Hepatocyte (in vitro differentiated cells): ENCODE measurements around the gene TMEM39A. TPM values are rescaled to one million over a fixed set of nuclear protein-coding genes. Genes with fewer than 3 reads are reported as not detected.

Source experiments
- DNase-seq: peaks from one replicate; pipeline ENCODE4 v3.0.0-alpha.2; 2016; ENCODE audit warnings: low spot score
- H2AFZ ChIP-seq: fragments of 200-600 bp; sonication (generic); 2 replicates; pipeline ENCODE4 v1.6.0; 2016; ENCODE audit warnings: antibody characterized with exemption, mild to moderate bottlenecking
- H3K27ac ChIP-seq: fragments of 200-600 bp; sonication (generic); 2 replicates; pipeline ENCODE4 v1.5.1; 2016; ENCODE audit warnings: mild to moderate bottlenecking
- H3K27me3 ChIP-seq: fragments of 200-600 bp; sonication (generic); 2 replicates; pipeline ENCODE4 v1.6.1; 2016
- H3K36me3 ChIP-seq: fragments of 200-600 bp; sonication (generic); replicated peaks from 2 replicates; pipeline ENCODE4 v1.5.1; 2016; ENCODE audit warnings: low read depth; ENCODE audit not compliant: insufficient read depth
- H3K4me1 ChIP-seq: fragments of 200-600 bp; sonication (generic); 2 replicates; pipeline ENCODE4 v1.5.1; 2016; ENCODE audit warnings: mild to moderate bottlenecking, moderate library complexity; ENCODE audit not compliant: insufficient read depth
- H3K4me2 ChIP-seq: fragments of 200-600 bp; sonication (generic); 2 replicates; pipeline ENCODE4 v1.6.0; 2016
- H3K4me3 ChIP-seq: fragments of 200-600 bp; sonication (generic); 2 replicates; pipeline ENCODE4 v1.5.1; 2016; ENCODE audit warnings: mild to moderate bottlenecking
- H3K79me2 ChIP-seq: fragments of 200-600 bp; sonication (generic); 2 replicates; pipeline ENCODE4 v1.6.0; 2017; ENCODE audit warnings: mild to moderate bottlenecking
- H3K9me2 ChIP-seq: fragments of 200-600 bp; sonication (generic); replicated peaks from 2 replicates; pipeline ENCODE4 v1.6.0; 2017; ENCODE audit warnings: mild to moderate bottlenecking; ENCODE audit not compliant: insufficient read depth
- H3K9me3 ChIP-seq: fragments of 200-600 bp; sonication (generic); 2 replicates; pipeline ENCODE4 v1.5.1; 2016; ENCODE audit warnings: low read depth, mild to moderate bottlenecking
- H4K20me1 ChIP-seq: fragments of 200-600 bp; sonication (generic); 2 replicates; pipeline ENCODE4 v1.6.0; 2016; ENCODE audit warnings: mild to moderate bottlenecking; ENCODE audit not compliant: insufficient read depth, poor library complexity, severe bottlenecking
- EZH2 ChIP-seq: fragments of 200-600 bp; sonication (generic); IDR thresholded peaks from 2 replicates; pipeline ENCODE4 v1.6.1; 2016; ENCODE audit warnings: antibody characterized with exemption, mild to moderate bottlenecking, borderline replicate concordance
- EZH2phosphoT487 ChIP-seq: fragments of 200-600 bp; sonication (generic); IDR thresholded peaks from one replicate; pipeline ENCODE4 v1.6.1; 2018; ENCODE audit warnings: antibody characterized with exemption, mild to moderate bottlenecking, low read depth, moderate library complexity; ENCODE audit not compliant: unreplicated experiment, severe bottlenecking
- WGBS: methylation state at CpG from one replicate; pipeline ENCODE4 v1.1.6; 2016; ENCODE audit warnings: low lambda C conversion rate; ENCODE audit errors: missing lambda C conversion rate; 5-methylcytosine and 5-hydroxymethylcytosine counted together
- polyA plus RNA-seq: library from polyadenylated mRNA; unstranded; fragments of >200 nt; fragmentation: Nextera tagmentation; extraction: Ambion mirVana; gene quantifications from 2 replicates; pipeline ENCODE4 v1.2.1, GENCODE V29; 2016
- total RNA-seq: library from RNA; depleted of rRNA; stranded (reverse); fragments of >200 nt; gene quantifications from 2 replicates; pipeline ENCODE4 v1.2.3, GENCODE V29; 2014
- TF ChIP-seq, protein P1 (sequence below): fragments of 200-600 bp; sonication (generic); IDR thresholded peaks from 2 replicates; pipeline ENCODE4 v1.5.1; 2016; ENCODE audit warnings: antibody characterized with exemption, mild to moderate bottlenecking; ENCODE audit not compliant: poor library complexity

Gene TMEM39A
- total and polyA plus RNA-seq, 2 experiments from 2014 or later: 46.2 to 77.0 TPM

DNA sequence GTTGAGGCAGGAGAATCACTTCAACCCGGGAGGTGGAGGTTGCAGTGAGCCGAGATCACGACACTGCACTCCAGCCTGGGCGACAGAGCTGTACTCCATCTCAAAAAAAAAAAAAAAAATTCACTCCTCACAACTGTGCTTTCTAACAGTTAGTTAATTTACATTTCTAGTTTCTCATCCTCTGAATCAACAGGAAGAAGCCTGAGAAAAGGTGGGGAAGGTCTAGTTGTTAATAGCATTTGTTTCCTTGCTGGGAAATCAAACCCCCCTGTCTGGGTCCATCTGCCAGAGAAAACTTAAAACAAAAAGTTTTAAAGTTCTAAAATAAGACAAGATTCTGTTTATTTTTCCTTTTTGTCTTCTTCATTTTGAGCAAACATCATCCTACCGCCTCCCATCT is 62.3 kb downstream of the TMEM39A start:
- H3K9me3 ChIP-seq: no peaks in the 10 kb centered on the region
- no peaks in the 10 kb centered on the region for H3K27me3 ChIP-seq
- no peak overlapping the region for H3K4me3 ChIP-seq
- H3K36me3 ChIP-seq: no peaks in the 10 kb centered on the region
- no peak overlapping the region for H3K4me2 ChIP-seq
- TF ChIP-seq EZH2 (no peak), EZH2phosphoT487 (no peak)
- TF ChIP-seq, protein P1, sequence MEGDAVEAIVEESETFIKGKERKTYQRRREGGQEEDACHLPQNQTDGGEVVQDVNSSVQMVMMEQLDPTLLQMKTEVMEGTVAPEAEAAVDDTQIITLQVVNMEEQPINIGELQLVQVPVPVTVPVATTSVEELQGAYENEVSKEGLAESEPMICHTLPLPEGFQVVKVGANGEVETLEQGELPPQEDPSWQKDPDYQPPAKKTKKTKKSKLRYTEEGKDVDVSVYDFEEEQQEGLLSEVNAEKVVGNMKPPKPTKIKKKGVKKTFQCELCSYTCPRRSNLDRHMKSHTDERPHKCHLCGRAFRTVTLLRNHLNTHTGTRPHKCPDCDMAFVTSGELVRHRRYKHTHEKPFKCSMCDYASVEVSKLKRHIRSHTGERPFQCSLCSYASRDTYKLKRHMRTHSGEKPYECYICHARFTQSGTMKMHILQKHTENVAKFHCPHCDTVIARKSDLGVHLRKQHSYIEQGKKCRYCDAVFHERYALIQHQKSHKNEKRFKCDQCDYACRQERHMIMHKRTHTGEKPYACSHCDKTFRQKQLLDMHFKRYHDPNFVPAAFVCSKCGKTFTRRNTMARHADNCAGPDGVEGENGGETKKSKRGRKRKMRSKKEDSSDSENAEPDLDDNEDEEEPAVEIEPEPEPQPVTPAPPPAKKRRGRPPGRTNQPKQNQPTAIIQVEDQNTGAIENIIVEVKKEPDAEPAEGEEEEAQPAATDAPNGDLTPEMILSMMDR: no peak
- no peaks in the 10 kb centered on the region for H3K4me1 ChIP-seq
- no peak for DNase-seq
- no peaks in the 10 kb centered on the region for H3K9me2 ChIP-seq
- WGBS: 93% methylated on average over 5 of the region's 5 CpGs
- H2AFZ ChIP-seq: no peak overlapping the region
- H4K20me1 ChIP-seq: no peaks in the 10 kb centered on the region
- H3K79me2 ChIP-seq: no peaks in the 10 kb centered on the region
- no peak overlapping the region for H3K27ac ChIP-seq

DNA sequence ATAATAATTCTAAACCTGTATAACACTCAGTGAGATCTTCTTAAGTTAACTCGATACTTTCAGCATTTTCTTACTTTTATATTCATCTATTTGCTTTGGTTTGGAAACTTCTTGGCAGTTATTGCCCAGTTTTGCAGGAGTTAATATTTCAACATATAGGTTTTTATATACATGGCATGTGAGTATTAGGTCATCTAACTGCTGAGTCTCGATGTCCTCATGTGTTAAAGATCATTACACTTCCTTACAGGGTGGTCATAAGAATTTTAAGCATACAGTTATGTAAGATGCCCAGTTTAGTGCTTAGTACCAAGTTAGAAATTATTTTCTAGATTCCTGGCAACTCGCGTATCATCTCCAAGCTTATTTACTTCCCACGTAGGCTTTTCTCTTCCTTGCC is 62.9 kb downstream of the TMEM39A start:
- 94% methylated on average over 5 of the region's 5 CpGs for WGBS
- Histone ChIP-seq H3K27me3 (no peaks in the 10 kb centered on the region), H3K27ac (no peak overlapping the region)

DNA sequence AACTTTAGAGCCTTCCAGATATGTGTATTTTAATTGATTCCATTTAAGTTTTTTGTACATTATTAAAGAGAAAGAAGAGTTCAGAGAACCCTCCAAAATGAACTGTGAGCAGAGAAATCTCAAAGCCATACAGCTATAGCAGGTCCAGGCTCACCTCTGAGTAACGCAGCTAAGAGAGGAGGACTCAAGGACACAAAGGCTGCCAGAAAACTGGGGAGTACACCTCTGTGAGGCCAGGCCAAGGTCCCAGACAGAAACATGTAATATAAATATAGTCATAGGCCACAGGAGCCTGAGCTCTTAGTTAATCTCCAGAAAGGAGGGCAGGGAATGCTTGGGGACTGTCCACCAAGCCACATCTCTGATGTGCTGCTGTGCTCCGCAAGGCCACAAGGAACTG is 66.5 kb downstream of the TMEM39A start:
- no peak overlapping the region for H3K4me3 ChIP-seq
- H3K9me3 ChIP-seq: no peaks in the 10 kb centered on the region
- no peak overlapping the region for H3K27ac ChIP-seq
- no peaks in the 10 kb centered on the region for H4K20me1 ChIP-seq
- H3K4me2 ChIP-seq: no peak overlapping the region
- H3K9me2 ChIP-seq: no peaks in the 10 kb centered on the region
- H3K27me3 ChIP-seq: no peaks in the 10 kb centered on the region
- DNase-seq: no peak
- H3K36me3 ChIP-seq: no peaks in the 10 kb centered on the region
- 91% methylated on average over 2 of the region's 2 CpGs for WGBS
- no peaks in the 10 kb centered on the region for H3K4me1 ChIP-seq
- TF ChIP-seq, protein P1: no peak
- TF ChIP-seq EZH2 (no peak), EZH2phosphoT487 (no peak)
- H2AFZ ChIP-seq: no peak overlapping the region
- no peaks in the 10 kb centered on the region for H3K79me2 ChIP-seq

More for the DNA sequence above, 62.9 kb downstream of the TMEM39A start:
- no peaks in the 10 kb centered on the region for H3K36me3 ChIP-seq
- H2AFZ ChIP-seq: no peak overlapping the region
- H3K9me3 ChIP-seq: no peaks in the 10 kb centered on the region
- no peaks in the 10 kb centered on the region for H3K4me1 ChIP-seq
- no peaks in the 10 kb centered on the region for H4K20me1 ChIP-seq
- H3K4me3 ChIP-seq: no peak overlapping the region
- no peak for DNase-seq
- TF ChIP-seq EZH2 (no peak), EZH2phosphoT487 (no peak)
- TF ChIP-seq, protein P1: no peak
- H3K4me2 ChIP-seq: no peak overlapping the region
- H3K79me2 ChIP-seq: no peaks in the 10 kb centered on the region
- H3K9me2 ChIP-seq: no peaks in the 10 kb centered on the region

DNA sequence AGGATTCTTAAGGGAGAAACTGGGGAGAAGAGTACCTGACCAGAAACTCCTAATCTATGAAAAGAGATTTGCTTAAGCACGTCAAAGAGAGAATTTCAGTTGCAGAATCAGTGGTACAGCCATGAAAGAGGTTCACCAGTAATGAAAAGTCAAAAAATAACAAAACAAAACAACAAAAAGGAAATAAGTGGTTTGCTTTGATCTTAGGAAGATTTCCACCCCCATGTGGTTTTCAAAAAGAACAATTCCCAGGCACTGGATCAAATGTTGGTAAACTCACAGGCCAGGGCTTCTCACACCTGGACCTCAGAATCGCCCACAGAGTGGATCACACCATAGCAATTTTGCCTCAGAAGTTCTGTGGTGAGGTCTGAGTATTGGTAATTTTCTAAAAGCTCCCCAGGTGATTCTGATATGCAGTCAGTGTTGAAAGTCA is 67.5 kb downstream of the TMEM39A start:
- DNase-seq: no peak
- WGBS: 98% methylated on average over 2 of the region's 2 CpGs
- H3K4me3 ChIP-seq: no peak overlapping the region
- no peak overlapping the region for H3K4me2 ChIP-seq
- no peak overlapping the region for H3K27ac ChIP-seq
- H3K9me3 ChIP-seq: no peaks in the 10 kb centered on the region
- no peak for TF ChIP-seq EZH2
- TF ChIP-seq, protein P1: no peak
- TF ChIP-seq EZH2phosphoT487: no peak
- H2AFZ ChIP-seq: no peak overlapping the region
- no peaks in the 10 kb centered on the region for H4K20me1 ChIP-seq
- H3K36me3 ChIP-seq: no peaks in the 10 kb centered on the region
- H3K4me1 ChIP-seq: no peaks in the 10 kb centered on the region
- no peaks in the 10 kb centered on the region for H3K9me2 ChIP-seq
- H3K27me3 ChIP-seq: no peaks in the 10 kb centered on the region
- no peaks in the 10 kb centered on the region for H3K79me2 ChIP-seq
